Neural cell (in vitro differentiated cells): ENCODE results near the gene HBZ. TPM values are rescaled to one million over a fixed set of nuclear protein-coding genes. Genes with fewer than 3 reads are reported as not detected.

Source experiments
- H2AFZ ChIP-seq: fragments of 200-600, 300-800 bp; sonication (generic), shearing (Covaris generic); 2 replicates; pipeline ENCODE4 v1.6.0; 2014; ENCODE audit warnings: low read depth, mild to moderate bottlenecking, antibody characterized with exemption, low read length, moderate library complexity
- H3F3A ChIP-seq: fragments of 200-600 bp; shearing (Covaris generic); 2 replicates; pipeline ENCODE4 v1.6.1; 2016; ENCODE audit warnings: mild to moderate bottlenecking, moderate library complexity, mixed read lengths, antibody characterized with exemption, low read length; ENCODE audit not compliant: insufficient read depth, poor library complexity, severe bottlenecking
- H3K27ac ChIP-seq: fragments of 200-600, 300-800 bp; sonication (generic), shearing (Covaris generic); 2 replicates; pipeline ENCODE4 v1.5.1; 2014; ENCODE audit warnings: mild to moderate bottlenecking, low read length, moderate library complexity
- H3K27me3 ChIP-seq: fragments of 300-800, 200-600 bp; sonication (generic), shearing (Covaris generic); 2 replicates; pipeline ENCODE4 v1.6.0; 2014; ENCODE audit warnings: mild to moderate bottlenecking, low read depth, low read length, moderate library complexity; ENCODE audit not compliant: insufficient read depth
- H3K36me3 ChIP-seq: fragments of 300-800, 200-600 bp; sonication (generic), shearing (Covaris generic); 2 replicates; pipeline ENCODE4 v1.5.1; 2014; ENCODE audit warnings: mild to moderate bottlenecking, antibody characterized with exemption, low read length, moderate library complexity; ENCODE audit not compliant: insufficient read depth
- H3K4me2 ChIP-seq: fragments of 300-800, 200-600 bp; sonication (generic), shearing (Covaris generic); 2 replicates; pipeline ENCODE4 v1.6.0; 2014; ENCODE audit warnings: mild to moderate bottlenecking, low read length
- H3K4me3 ChIP-seq: fragments of 300-800, 200-600 bp; sonication (generic), shearing (Covaris generic); 2 replicates; pipeline ENCODE4 v1.5.1; 2014; ENCODE audit warnings: mild to moderate bottlenecking, low read length, moderate library complexity
- H3K79me2 ChIP-seq: fragments of 200-600 bp; shearing (Covaris generic); replicated peaks from 2 replicates; pipeline ENCODE4 v1.6.0; 2014; ENCODE audit warnings: mild to moderate bottlenecking, low read length, moderate library complexity; ENCODE audit not compliant: insufficient read depth
- H3K9ac ChIP-seq: fragments of 300-800, 200-600 bp; sonication (generic), shearing (Covaris generic); 2 replicates; pipeline ENCODE4 v1.6.1; 2016; ENCODE audit warnings: mild to moderate bottlenecking, low read length, mixed read lengths
- H3K9me2 ChIP-seq: fragments of 200-600 bp; shearing (Covaris generic); 2 replicates; pipeline ENCODE4 v1.6.1; 2016; ENCODE audit warnings: mild to moderate bottlenecking, low read length, mixed read lengths; ENCODE audit not compliant: insufficient read depth
- H3K9me3 ChIP-seq: fragments of 200-600, 300-800 bp; sonication (generic), shearing (Covaris generic); 2 replicates; pipeline ENCODE4 v1.6.1; 2016; ENCODE audit warnings: mild to moderate bottlenecking, mixed run types, low read length, moderate library complexity, mixed read lengths
- H4K20me1 ChIP-seq: fragments of 200-600 bp; shearing (Covaris generic); 2 replicates; pipeline ENCODE4 v1.6.1; 2016; ENCODE audit warnings: mild to moderate bottlenecking, mixed run types; ENCODE audit not compliant: insufficient read depth
- CTCF ChIP-seq: fragments of 450-650 bp; IDR thresholded peaks from 2 replicates; pipeline ENCODE4 v1.5.1; 2014; ENCODE audit warnings: antibody characterized with exemption, mild to moderate bottlenecking, moderate library complexity; ENCODE audit not compliant: poor library complexity, severe bottlenecking
- EP300 ChIP-seq: fragments of 450-650 bp; conservative IDR thresholded peaks from 2 replicates; pipeline ENCODE4 v1.6.1; 2014; ENCODE audit warnings: antibody characterized with exemption, mild to moderate bottlenecking, moderate library complexity; ENCODE audit not compliant: poor library complexity, severe bottlenecking
- EZH2 ChIP-seq: fragments of 200-600, 300-800 bp; shearing (Covaris generic), sonication (generic); IDR thresholded peaks from 2 replicates; pipeline ENCODE4 v1.6.1; 2014; ENCODE audit warnings: antibody characterized with exemption, low read length, borderline replicate concordance, mild to moderate bottlenecking; ENCODE audit not compliant: insufficient read depth, poor library complexity, severe bottlenecking
- MXI1 ChIP-seq: fragments of 450-650 bp; conservative IDR thresholded peaks from 2 replicates; pipeline ENCODE4 v1.6.1; 2014; ENCODE audit warnings: antibody characterized with exemption, mild to moderate bottlenecking; ENCODE audit not compliant: poor library complexity, severe bottlenecking
- POLR2AphosphoS5 ChIP-seq: IDR thresholded peaks from 2 replicates; pipeline ENCODE4 v1.6.1; 2012
- RAD21 ChIP-seq: fragments of 450-650 bp; conservative IDR thresholded peaks from 2 replicates; pipeline ENCODE4 v1.6.1; 2014; ENCODE audit warnings: antibody characterized with exemption, mild to moderate bottlenecking, moderate library complexity
- SMC3 ChIP-seq: fragments of 450-650 bp; conservative IDR thresholded peaks from 2 replicates; pipeline ENCODE4 v1.6.1; 2014; ENCODE audit warnings: antibody characterized with exemption, mild to moderate bottlenecking, moderate library complexity; ENCODE audit not compliant: poor library complexity
- TAF1 ChIP-seq: IDR thresholded peaks from 2 replicates; pipeline ENCODE4 v1.6.1; 2012; ENCODE audit warnings: low read depth
- polyA plus RNA-seq: library from polyadenylated mRNA; depleted of rRNA; stranded (reverse); fragments of >200 nt; gene quantifications from 2 replicates; pipeline ENCODE4 v1.2.3, GENCODE V29; 2014
- TF ChIP-seq, protein P1 (sequence below): IDR thresholded peaks from 2 replicates; pipeline ENCODE4 v1.6.1; 2012; ENCODE audit warnings: borderline replicate concordance

Gene HBZ
- polyA plus RNA-seq, 1 donor from 2014 or later, result not detected

DNA sequence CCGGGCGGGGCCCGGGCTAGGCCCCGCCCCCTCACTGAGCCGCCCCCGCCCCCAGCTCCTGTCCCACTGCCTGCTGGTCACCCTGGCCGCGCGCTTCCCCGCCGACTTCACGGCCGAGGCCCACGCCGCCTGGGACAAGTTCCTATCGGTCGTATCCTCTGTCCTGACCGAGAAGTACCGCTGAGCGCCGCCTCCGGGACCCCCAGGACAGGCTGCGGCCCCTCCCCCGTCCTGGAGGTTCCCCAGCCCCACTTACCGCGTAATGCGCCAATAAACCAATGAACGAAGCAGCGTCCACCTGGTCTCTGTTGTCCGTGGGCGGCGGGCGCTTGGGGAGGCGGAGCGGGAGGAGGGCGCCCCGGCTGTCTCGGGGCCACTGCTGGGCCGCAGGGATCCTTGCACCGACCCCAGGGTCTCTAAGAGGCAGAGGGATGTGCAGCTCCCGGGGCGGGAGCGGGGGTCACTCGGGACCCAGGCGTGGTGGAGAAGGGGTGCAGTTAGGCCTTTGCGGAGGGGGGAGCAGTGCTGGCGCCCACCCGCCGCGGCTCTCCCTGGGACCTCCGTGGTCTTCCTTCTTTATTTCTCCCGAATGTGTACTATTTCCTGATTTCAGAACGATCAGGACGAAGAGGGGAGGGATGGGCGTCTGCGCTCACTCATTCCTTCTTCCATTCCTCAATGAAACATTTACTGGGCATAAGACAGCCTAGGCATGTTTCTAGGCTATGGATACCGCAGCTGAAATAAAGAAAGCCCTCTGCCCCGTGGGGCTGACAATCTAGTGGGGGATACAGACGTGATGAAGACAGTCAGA, 2.0 kb downstream of the HBZ start:
- TF ChIP-seq CTCF (no peak), SMC3 (no peak), TAF1 (no peak), RAD21 (no peak), EP300 (no peak), POLR2AphosphoS5 (no peak), MXI1 (no peak), EZH2 (no peak)
- TF ChIP-seq, protein P1, sequence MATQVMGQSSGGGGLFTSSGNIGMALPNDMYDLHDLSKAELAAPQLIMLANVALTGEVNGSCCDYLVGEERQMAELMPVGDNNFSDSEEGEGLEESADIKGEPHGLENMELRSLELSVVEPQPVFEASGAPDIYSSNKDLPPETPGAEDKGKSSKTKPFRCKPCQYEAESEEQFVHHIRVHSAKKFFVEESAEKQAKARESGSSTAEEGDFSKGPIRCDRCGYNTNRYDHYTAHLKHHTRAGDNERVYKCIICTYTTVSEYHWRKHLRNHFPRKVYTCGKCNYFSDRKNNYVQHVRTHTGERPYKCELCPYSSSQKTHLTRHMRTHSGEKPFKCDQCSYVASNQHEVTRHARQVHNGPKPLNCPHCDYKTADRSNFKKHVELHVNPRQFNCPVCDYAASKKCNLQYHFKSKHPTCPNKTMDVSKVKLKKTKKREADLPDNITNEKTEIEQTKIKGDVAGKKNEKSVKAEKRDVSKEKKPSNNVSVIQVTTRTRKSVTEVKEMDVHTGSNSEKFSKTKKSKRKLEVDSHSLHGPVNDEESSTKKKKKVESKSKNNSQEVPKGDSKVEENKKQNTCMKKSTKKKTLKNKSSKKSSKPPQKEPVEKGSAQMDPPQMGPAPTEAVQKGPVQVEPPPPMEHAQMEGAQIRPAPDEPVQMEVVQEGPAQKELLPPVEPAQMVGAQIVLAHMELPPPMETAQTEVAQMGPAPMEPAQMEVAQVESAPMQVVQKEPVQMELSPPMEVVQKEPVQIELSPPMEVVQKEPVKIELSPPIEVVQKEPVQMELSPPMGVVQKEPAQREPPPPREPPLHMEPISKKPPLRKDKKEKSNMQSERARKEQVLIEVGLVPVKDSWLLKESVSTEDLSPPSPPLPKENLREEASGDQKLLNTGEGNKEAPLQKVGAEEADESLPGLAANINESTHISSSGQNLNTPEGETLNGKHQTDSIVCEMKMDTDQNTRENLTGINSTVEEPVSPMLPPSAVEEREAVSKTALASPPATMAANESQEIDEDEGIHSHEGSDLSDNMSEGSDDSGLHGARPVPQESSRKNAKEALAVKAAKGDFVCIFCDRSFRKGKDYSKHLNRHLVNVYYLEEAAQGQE, result no peak
- Histone ChIP-seq H3K4me3 (peak overlapping the region; percentile 63), H4K20me1 (no peaks in the 10 kb centered on the region), H3F3A (no peaks in the 10 kb centered on the region), H3K9me3 (no peaks in the 10 kb centered on the region), H3K79me2 (no peaks in the 10 kb centered on the region), H3K36me3 (no peaks in the 10 kb centered on the region), H3K27me3 (peaks cover 47% of the 10 kb centered on the region), H3K4me2 (peak overlapping the region; percentile 51), H3K27ac (no peak overlapping the region), H3K9ac (peak overlapping the region; percentile 42), H3K9me2 (no peaks in the 10 kb centered on the region), H2AFZ (peak overlapping the region; percentile 9)

GRCh38 chr16:155031-155398, 2.6 kb downstream of the HBZ start:
- peak overlapping the region; percentile 63 for H3K4me3 ChIP-seq
- H3K36me3 ChIP-seq, result no peaks in the 10 kb centered on the region
- no peak overlapping the region for H2AFZ ChIP-seq
- no peaks in the 10 kb centered on the region for H3K9me2 ChIP-seq
- H3K9me3 ChIP-seq, result no peaks in the 10 kb centered on the region
- no peaks in the 10 kb centered on the region for H3F3A ChIP-seq
- peaks cover 48% of the 10 kb centered on the region for H3K27me3 ChIP-seq
- H3K9ac ChIP-seq, result peak overlapping the region; percentile 42
- TF ChIP-seq CTCF (no peak), MXI1 (no peak)
- H3K79me2 ChIP-seq, result no peaks in the 10 kb centered on the region
- no peaks in the 10 kb centered on the region for H4K20me1 ChIP-seq
- H3K27ac ChIP-seq, result no peak overlapping the region
- H3K4me2 ChIP-seq, result no peak overlapping the region
